Fibroblast of peridontal ligament (primary cell): ENCODE results near the gene MYLIP.
A peak's percentile ranks its signal among the peaks of the same experiment; 100 is the strongest.

Experiments used
- DNase-seq: peaks from one replicate; pipeline ENCODE4 v3.0.0-alpha.2; 2010; ENCODE audit errors: extremely low read depth

MYLIP gene

DNA sequence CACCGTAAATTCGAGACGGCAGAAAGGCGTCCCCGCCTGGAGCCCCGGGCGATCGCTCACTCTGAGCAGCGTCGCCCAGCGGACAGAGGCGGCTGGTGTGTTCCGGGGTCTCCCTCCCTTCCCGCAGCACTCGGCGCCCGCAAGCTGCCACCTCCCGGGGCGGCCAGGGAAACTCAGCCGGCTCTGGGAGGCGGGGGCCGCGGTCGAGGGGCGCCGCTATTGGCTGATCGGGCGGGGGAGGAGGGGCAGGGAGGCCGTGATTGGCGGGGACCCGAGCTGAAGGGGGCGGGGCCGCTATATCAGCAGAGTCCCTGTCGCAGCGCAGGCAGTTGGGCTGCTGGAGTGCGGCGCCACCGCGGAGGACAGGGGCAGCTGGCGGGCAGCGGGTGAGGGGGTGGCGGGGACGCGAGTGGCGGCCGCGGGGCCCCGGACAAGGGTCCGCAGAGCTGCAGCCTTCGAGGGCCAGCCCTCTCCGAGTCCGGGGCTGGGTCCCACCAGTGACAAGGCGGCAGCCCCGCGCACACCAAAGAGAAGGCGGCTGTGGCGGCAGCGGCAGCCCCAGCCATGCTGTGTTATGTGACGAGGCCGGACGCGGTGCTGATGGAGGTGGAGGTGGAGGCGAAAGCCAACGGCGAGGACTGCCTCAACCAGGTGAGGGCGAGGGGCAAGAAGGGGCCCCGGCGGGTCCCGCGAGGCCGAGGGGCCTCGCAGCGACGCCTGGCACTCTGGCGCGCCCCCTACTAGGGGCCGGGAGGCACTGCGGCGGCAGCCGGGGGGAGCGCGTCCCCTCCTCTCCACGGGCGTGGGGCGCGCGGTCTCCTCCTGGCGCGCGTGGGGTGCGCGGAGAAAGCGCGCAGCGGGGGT lies at the start of gene MYLIP:
Gene MYLIP, plus strand, starts transcription at position 328 of the 864 bp plus-strand sequence. Its CDS starts 237 bp downstream, at position 565.
- DNase-seq = peak; percentile 88

DNA sequence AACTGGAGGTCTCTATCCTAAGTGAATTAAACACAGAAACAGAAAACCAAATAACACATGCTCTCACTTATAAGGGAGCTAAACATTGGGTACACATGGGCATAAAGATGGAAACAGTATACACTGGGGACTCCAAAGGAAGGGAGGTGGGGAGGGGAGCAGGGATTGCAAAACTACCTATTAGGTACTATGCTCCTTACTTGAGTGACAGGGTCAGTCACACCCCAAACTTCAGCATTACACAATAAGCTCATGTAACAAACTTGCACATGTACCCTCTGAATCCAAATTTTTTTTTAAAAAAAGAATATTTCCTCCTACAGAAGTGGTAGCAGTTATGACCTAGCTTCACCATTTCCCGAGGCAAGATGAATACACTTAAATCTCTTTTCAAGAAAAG lies 49.5 kb upstream of the MYLIP start:
- DNase-seq = no peak

DNA sequence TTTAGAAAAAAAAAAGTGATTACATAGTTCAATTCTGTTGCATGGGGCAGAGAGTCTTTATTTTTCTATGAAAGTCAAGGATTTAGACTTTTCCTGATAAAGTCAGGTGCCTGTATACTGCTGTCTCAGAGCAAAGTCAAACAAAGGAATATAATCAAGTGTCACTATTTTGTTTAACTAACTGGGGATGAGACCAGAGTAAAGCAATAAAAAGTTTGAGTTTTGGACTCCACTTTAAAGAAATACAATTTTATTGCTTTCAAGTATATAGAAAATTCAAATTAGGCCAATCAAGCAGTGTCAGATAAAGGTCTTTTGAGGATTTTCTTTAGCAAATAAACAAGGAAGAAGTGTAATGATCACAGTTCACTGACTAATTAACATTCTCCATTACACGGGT lies 48.7 kb upstream of the MYLIP start:
- DNase-seq = no peak

DNA sequence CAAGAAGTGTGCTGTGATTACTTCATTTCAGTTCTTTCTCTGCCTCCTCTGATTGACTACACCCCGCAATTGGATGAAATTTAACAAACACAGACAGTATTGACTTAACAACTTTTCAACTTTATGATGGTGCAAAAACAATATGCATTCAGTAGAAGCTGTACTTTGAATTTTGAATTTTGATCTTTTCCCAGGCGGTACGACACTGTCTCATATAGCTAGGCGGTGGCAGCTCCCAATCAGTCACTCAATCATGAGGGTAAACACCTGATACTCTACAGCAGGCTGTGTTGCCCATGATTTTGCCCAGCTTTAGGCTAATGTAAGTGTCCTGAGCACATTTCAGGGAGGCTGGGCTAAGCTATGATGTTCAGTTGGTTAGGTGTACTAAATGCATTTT lies 47.6 kb upstream of the MYLIP start:
- no peak for DNase-seq

DNA sequence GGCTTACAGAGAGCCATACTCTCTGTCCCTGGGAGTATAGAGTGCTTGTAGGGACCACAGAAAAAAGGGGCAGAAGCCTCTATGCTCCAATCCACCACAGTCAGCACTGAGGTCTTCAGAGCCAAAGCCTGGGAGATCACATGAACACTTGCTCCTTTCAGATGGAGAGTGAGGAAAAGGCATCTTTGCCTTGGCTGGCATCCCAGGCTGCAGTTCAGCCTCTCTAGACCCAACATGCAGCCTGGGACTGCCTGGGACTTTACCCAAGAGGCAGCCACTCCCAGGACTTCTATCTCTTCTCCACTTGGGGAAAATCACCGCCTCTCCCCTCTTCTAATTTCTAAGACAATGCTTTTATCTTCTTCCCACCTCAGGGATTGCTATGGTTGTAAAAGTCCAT lies 46.5 kb upstream of the MYLIP start:
- DNase-seq = no peak

DNA sequence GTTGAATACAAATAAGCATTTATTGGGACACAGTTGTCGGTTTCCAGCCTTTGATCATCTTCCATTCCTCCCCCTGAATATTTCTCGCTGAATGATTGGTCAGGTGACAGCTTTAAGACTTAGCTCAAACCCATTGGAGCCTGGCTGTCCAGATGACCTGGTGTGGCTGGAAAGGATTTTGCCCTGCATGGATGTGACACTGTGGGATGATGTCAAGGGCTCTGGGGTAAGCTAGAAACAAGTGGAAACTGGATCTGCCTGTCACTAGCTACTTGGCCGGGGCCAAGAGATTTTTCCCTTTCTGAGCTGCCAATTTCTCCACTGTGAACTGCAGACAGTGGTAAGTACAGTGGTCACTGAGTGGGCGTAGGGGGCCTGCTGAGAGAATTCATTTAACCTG lies 41.9 kb upstream of the MYLIP start:
- DNase-seq = no peak

DNA sequence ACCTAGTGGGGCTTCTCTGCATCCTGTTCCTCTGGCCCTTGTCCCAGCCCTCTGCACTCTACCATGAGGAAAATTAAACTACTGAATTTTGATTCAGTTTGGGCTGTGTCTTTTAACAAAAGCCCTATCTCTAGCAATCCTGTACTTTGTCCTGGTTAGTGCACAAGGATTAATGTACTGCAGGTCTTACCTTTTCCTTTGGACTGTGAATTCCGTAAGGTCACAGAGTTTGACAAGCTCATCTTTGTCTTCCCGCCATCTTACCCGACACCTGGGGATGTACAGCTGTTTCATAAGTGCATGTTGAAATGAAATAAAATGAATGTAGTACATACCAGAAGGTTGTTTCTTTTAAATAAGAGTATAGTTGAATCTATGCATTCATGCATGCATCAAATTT lies 41.5 kb upstream of the MYLIP start:
- DNase-seq = no peak

DNA sequence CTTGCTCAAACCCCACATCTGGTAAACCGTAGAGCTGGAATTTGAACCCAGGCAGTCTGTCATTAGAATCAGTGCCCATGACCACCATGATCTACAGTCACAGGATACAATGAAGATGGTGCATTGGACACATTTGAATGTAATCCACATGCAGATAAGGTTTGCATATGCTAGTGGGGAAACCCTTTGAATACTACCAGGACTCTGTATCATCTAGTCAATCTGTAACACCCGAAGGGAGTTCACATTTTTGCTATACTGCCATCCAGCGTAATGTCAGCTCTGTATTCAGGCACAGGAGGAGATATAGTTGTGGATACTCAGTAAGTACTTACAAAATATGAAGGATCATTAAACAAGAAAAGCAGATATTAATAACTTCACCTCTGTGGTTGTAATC lies 40.5 kb upstream of the MYLIP start:
- DNase-seq = no peak

DNA sequence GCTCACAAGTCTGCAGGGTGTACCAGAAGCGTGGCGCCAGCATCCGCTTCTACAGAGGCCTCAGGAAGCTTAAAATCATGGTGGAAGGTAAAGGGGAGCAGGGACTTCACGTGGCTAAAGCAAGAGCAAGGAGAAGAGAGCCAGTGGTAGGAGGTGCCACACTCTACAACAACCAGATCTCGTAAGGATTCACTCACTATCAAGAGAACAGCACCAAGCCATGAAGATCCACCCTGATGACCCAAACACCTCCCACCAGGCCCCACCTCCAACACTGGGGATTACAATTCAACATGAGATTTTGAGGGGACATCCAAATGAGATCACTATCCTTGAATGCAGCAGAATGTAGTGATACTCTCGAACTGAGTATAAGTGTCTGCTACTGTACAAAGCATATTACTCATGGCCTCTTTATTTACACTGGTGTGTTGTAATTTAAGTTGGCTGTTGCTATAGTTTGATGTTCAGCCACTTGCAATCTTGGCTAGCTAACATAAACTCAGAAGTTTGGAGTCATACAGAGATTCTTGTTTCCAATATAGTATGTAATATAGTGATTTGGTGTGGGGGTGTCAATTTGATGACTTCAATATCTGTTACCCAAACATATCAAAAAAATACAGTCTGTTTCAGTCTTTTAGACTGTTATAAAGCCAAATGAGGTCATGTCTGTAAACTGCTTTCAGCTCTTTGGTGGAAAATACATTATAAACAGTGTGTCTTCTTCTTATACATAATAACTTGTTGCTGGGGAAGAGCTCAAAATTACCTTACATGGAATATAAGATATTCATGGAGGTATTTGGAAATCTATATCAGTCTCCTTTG lies 39.4 kb upstream of the MYLIP start:
- peak; percentile 29 for DNase-seq

DNA sequence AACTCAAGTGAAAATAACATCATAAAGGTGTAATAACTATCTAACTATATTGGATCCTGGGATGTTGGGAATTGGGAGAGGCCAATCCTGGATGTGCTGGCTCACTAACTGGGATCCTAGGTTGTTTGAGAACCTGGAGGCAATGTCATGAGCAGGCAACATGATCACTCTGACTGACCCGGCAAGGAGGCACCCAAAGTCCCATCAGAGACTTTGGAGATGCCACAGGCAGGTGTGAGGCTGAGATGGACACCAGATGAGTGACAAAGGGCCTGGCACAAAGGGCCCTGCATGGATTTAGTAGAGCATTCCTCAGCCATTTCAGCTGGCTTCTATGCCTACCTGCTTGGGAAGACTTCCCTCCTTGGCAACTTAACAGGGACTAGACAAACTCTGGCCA lies 38.4 kb upstream of the MYLIP start:
- no peak for DNase-seq

DNA sequence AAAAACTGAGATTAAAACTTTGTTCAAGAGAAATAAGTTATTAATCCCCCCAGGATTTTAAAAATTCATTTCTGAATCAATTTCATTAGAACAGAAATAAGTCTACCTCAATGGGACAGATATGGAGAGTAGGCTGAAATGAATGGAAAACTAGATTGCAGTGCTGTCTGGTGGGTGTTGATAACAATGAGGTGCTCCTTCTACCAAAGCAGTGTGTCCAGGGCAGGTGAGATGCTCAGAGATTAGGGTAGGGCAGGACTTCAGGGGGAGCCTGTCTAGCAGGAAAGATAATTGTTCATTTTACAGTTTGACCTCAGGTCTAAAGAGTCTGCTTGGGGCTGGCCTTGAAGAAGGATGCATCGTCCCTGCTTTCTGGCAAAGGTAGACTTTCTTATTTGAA lies 38.0 kb upstream of the MYLIP start:
- no peak for DNase-seq

DNA sequence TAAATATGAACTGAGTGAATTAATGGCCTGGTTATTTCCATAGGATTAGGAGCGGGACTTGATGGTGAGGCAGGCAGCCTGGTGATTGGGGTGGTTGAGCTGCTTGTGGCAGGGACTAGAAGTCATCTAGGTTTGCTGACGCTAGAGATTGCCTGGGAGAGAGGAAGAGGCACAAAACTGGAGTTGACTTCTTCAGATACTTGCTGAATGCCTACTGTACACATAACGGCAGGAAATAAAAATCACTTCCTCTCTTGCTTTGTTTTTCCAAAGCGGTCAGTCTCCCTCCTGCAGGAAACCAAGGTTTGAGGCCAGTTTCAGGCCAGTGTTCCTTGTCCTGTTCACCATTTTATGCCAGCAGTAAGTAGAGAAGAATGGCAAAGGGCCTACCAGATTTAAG lies 36.7 kb upstream of the MYLIP start:
- no peak for DNase-seq

DNA sequence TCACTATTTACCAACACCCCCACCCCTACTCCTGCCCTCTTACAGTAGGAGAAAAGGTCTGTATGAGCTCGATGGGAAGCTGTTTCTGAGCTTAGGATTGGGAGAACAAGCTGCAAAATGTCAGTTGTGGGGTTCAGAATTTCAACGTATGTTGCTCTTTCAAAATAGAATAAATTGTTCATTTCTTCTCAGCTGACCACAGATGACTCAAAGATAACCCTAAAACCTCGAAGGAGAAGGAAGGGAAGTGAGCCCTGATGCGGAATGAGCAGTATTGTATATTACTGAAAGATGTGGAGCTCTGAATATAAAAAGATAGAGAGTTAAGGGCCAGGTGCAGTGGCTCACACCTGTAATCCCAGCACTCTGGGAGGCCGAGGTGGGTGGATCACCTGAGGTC lies 35.9 kb upstream of the MYLIP start:
- DNase-seq = no peak

DNA sequence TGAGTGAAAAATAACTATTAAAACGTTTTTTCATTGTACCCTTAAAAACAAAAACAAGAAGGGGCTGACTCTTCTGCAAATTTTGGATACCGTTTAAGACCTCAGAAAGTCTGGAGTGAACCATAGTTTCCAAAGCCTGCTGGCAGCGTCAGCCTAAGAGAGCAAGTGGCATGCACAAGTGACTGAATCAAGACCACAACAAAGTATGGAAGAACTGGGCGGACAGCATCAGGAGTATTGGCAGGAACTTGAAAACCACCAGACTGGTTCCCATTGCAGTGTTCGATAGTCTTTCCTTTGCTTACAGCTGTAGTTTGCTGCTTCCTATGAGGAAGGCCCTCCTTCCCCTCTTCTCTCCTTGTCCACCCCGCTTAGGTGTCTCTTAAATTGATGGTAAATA lies 33.7 kb upstream of the MYLIP start:
- DNase-seq = no peak

DNA sequence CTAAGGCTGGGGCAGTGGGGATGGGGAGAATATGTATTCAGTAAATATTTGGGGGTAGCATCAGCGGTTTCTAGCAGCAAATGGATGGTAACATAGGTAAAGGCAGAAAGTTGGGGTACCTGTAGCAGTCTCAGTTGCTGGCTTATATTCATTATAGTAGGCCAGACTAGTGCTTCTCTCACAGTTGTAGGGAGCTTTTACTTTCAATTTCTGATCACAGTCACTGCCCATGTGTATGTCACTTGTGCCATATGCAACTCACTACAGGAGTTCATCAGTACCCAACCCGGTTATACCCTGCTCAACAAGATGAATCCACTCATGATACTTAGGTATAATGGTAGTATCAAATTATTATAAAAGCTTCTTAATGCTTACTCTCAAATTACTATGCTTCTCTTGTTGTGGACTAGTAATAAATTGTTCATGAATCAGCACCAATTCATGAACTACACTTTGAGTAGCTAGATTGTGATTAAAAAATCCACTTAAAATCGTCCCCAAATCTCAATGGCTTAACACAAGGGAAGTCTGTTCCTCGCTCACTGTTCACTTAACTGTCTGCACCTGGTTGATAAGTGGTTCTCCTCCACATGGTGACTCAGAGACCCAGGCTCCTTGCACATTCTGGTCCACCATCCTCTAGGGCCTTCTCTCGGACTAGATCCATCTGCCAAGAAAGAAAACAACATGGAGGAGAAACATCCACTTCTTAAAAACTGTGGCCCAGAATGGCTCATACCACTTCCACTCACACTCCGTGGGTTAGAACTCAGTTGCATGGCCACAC lies 31.3 kb upstream of the MYLIP start:
- no peak for DNase-seq

DNA sequence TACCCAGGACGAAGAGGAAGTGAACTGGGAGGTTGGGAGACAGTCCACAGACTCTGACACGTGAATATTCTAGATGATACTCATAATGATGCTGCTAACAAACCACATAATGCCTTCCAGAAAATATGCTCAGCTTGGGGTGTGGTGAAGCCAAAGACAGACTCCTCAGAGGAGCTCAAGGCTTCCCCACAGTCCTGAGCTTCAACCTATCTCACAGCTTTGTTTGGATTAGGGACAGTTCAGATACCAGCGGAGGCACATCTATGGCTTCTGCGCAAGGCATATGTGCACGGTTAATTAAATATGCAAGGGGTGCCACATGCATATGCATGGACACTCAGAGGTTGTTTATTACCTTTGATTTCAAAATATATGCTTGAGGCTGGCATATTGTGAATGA lies 30.7 kb upstream of the MYLIP start:
- DNase-seq = no peak

DNA sequence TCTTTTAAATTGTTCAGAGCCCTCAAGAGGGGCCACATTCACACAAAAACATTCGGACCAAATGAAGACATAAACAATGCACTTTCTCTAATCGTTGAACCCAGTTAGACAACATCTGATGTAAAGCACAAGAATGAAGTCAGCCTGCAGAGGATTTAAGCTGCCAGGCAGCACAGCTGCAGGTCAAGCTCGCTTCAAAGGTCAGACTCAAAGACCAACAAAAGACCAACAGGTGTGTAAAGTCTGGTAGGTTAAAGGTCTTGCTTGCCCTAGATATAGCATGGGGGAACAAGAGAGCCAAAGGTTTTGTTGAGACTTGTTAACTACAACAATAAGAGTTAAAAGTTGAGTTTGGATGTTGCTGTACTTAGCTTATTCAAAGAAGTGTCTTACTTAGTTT lies 26.7 kb upstream of the MYLIP start:
- DNase-seq = no peak

DNA sequence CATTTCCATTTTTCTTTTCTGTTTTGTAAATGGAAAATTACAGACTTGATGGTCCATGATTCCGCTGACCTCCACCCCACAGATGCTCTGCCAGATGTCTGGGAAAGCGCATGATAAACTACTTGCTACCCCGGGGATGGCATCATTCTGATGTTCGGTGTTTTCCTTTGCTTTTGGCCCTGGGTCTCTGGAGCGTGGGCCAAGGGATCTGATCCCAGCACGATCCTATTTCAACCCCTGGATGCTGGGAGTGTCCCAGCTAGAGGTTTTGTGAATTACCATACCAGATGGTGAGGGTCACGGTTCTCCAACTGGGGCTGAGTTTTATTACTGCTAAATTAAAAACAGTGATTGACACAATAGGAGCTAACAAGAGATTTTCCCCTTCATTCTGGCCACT lies 25.2 kb upstream of the MYLIP start:
- peak; percentile 35 for DNase-seq

DNA sequence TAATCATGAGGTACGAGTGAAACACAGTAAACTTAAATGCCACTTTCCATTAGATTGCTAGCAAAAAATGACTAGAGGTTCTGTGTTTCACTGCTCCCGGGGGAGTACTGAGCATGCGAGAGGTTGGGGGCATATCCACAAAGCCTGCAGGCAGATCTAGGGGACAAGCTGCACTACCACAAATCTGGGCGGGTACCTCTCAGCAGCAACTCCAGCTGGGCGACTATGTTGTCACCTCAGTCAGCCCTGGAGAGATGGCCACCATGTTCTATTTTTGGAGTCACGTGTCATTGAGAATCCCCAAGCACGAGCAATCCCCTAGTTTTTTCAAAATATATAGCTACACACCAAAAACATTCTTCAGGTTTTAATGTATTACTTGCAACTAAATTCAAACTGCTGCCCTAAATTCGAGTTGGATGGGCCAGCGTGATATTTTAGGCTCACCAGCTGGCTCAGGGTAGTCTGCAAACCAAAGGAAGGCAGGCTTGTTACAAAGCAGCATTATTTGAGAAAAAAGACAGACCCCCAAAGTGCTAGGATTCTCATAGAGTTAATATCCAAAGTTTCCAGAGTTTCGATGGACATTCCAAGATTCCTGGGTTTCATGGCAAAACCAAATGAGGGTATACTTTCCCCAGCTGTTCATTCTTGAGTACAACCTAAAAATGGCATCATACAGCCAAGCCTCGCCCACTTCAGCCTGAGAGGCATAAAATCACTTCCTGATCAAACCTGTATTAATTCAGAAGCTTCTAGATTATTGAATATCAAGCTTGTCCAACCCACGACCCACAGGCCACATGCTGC lies 24.1 kb upstream of the MYLIP start:
- no peak for DNase-seq

DNA sequence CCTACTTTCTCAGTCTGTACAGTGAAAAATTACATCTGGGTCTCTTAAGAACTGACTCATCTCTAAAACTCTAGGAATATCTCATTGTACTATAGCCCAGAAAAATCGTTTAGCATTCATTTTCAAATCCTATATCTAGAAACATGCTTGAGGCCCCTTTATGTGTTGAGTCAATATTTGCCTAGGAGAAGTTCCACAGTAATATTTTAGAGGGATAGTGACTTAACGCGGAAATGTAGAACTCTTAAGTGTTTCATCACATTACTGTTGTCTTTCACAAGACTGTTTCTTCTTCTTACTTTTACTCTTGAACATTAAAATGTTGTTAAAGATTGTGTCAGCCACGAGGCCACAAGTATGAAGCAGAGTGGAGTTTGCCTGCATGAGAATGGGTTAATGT lies 23.0 kb upstream of the MYLIP start:
- DNase-seq = peak; percentile 8

DNA sequence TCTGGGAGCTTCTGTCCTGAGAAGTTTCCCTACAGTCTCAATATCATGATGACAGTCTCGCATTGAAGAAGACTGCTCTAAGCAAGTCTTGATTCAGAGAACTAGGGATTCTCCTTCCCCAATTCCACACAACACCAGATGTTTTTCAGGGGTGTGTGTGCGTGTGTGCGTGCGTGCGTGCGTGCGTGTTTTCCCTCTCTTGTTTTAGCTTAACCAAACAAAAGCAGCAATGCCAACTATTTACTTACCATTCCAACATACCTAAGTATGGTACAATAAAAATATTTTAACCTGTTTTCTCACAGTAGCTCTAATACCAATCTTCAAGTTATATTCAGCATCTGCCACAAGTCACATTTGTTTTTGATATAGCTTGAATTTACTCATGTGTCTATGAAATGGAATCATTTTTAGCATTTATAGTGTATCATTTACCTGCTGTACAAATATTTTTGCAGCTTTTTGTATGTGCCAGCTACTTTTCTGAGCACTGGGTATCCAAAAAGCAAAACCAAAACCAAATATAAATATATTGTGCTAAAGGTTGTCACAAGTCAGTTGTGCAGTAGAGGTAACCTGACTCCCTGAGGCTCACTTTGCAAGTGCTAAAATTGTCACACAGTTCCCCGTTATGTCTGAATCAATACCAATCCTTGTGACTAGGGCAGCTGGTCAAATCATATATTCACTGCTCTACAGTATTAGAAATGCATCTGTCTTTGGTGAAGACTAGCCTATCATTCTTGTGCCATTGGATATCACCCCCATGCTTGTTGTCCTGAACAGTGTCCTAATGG lies 21.7 kb upstream of the MYLIP start:
- no peak for DNase-seq
